Lower leg skin (tissue), 3 donors: Measurements from ENCODE around the gene TMEM82.

ENCODE experiments used
- POLR2A ChIP-seq, 2 donors: fragments of 450-650 bp; IDR thresholded peaks; one replicate each; pipeline ENCODE4 v1.6.1; 2016 to 2017; ENCODE audit warnings: antibody characterized with exemption in 2 of 2, mild to moderate bottlenecking in 1 of 2, moderate library complexity in 1 of 2
- TF ChIP-seq, protein P1 (sequence below), 3 donors: fragments of 450-650 bp; IDR thresholded peaks; one replicate each; pipeline ENCODE4 v1.5.1; 2016; ENCODE audit warnings: antibody characterized with exemption in 3 of 3, mild to moderate bottlenecking in 3 of 3, moderate library complexity in 2 of 3

DNA sequence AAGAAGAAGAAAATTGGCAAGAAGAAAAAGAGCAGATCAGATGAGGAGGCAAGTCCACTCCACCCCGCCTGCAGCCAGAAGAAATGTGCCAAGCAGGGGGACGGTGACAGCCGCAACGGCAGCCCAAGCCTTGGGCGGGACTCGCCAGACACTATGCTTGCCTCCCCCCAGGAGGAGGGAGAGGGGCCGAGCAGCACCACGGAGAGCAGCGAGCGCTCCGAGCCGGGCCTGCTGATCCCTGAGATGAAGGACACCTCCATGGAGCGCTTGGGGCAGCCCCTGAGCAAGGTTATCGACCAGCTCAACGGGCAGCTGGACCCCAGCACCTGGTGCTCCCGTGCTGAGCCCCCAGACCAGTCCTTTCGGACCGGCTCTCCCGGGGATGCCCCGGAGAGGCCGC is 15.3 kb upstream of the TMEM82 start:
- no peak for TF ChIP-seq POLR2A (IDR thresholded peaks at IDR 0.05)
- TF ChIP-seq, protein P1, sequence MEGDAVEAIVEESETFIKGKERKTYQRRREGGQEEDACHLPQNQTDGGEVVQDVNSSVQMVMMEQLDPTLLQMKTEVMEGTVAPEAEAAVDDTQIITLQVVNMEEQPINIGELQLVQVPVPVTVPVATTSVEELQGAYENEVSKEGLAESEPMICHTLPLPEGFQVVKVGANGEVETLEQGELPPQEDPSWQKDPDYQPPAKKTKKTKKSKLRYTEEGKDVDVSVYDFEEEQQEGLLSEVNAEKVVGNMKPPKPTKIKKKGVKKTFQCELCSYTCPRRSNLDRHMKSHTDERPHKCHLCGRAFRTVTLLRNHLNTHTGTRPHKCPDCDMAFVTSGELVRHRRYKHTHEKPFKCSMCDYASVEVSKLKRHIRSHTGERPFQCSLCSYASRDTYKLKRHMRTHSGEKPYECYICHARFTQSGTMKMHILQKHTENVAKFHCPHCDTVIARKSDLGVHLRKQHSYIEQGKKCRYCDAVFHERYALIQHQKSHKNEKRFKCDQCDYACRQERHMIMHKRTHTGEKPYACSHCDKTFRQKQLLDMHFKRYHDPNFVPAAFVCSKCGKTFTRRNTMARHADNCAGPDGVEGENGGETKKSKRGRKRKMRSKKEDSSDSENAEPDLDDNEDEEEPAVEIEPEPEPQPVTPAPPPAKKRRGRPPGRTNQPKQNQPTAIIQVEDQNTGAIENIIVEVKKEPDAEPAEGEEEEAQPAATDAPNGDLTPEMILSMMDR (IDR thresholded peaks at IDR 0.05), result no peak
